ENCODE results near the gene VPS72.

Gene VPS72

GRCh38 chr1:151144474-151145303 is 45.3 kb downstream of the VPS72 start:
- peak; percentile 16 for DNase-seq

GRCh38 chr1:151143986-151144385 is 46.0 kb downstream of the VPS72 start:
- DNase-seq: no peak

- DNase-seq: no peak
Observed at GRCh38 chr1:151143057-151143435, 47.0 kb downstream of the VPS72 start.

- DNase-seq: no peak
Observed at GRCh38 chr1:151142411-151143056, 47.5 kb downstream of the VPS72 start.

GRCh38 chr1:151137789-151138188 is 52.2 kb downstream of the VPS72 start:
- DNase-seq: no peak

DNA sequence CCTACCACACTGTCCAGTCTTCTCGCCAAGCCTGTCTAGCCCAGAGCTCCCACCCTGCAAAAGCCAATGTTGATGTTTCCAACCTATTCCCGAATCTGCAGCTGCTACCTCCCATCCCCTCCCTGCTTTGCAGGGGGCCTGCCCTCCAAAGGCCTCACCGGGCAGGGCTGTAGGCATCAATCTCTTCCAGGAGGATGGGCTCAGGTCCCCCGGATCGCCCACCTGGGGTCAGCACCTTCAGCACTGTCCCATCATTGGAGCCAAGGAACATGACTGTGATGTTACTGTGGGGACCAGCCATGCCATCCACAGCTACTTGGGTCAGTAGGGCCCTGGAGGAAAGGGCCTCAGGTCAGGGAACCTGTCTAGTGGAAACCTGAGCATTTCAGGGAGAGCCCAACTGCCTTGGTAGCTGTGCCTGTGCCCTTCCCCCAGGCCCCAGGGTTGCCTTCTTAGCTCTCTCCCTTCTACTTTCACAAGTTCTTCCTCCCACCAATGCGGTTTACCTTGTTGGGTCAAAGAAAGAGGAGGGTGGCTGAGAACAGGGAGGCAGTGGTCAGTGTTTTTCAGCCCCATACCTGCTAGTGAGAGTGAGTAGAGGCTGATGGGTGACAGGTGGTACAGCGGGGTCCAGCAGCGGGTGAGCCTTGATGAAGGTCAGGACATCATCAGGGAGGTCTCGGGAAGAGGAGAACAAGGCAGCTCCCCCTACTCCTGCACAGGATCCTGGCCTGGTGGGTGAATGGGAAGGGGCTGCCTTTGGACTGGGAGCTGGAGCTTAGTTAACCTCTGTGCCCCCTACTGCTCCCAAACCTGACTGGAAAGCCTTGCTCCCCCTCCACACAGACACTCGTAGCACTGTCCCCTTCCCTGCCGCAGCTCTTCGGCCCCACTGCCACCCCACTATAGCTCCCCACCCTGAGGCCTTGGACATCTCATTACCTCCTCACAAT is 54.3 kb downstream of the VPS72 start:
- DNase-seq: no peak

DNA sequence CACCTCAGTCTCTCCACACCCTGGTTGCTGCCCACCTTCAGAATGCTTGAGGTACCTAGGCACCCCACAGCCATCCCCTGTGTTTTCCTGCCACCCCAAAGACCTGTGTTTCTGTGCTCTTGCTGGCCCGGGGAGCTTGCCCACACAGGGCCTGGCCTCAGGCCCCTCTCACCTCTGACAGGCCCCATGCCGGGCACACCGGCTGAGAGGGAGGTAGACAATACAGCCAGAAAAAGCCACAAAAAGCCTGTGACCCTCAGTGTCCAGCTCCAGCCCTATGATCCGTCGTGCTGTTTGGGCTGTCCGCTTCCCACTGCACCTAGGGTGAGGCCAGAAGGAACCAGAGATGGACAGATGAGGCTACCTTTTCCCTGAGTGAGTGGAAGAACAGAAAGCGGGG is 55.0 kb downstream of the VPS72 start:
- DNase-seq: no peak

GRCh38 chr1:151134396-151134795 is 55.6 kb downstream of the VPS72 start:
- no peak for DNase-seq

GRCh38 chr1:151133018-151133806 is 56.8 kb downstream of the VPS72 start:
- DNase-seq: no peak

GRCh38 chr1:151132335-151133017 is 57.5 kb downstream of the VPS72 start:
- no peak for DNase-seq

- DNase-seq: peak; percentile 11
Observed at GRCh38 chr1:151131701-151132334, 58.2 kb downstream of the VPS72 start.

GRCh38 chr1:151130987-151131586 is 58.9 kb downstream of the VPS72 start:
- DNase-seq: peak; percentile 83

GRCh38 chr1:151128800-151129199 is 61.2 kb downstream of the VPS72 start:
- DNase-seq: no peak

All from fibroblast of skin of scalp (primary cell).